ENCODE measurements around the gene CCDC183.

DNA sequence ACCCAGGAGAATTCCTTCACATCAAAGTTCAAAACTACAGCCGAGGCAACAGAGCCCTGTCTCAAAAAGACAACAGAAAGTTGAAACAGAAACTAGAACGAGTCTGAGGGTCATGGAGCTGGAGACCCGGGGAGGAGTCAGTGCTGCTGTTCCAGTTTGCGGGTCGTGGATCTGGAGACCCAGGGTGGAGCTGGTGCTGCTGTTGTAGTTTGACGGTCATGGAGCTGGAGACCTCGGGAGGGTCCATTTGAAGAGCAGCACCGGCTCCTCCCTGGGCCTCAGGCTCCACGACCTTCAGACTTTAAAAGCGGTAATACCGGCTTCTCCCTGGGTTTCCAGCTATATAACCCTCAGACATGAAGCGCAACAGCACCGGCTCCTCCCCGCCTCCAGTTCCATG lies 18.8 kb upstream of the CCDC183 start:
- TF ChIP-seq, protein P1, sequence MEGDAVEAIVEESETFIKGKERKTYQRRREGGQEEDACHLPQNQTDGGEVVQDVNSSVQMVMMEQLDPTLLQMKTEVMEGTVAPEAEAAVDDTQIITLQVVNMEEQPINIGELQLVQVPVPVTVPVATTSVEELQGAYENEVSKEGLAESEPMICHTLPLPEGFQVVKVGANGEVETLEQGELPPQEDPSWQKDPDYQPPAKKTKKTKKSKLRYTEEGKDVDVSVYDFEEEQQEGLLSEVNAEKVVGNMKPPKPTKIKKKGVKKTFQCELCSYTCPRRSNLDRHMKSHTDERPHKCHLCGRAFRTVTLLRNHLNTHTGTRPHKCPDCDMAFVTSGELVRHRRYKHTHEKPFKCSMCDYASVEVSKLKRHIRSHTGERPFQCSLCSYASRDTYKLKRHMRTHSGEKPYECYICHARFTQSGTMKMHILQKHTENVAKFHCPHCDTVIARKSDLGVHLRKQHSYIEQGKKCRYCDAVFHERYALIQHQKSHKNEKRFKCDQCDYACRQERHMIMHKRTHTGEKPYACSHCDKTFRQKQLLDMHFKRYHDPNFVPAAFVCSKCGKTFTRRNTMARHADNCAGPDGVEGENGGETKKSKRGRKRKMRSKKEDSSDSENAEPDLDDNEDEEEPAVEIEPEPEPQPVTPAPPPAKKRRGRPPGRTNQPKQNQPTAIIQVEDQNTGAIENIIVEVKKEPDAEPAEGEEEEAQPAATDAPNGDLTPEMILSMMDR (IDR thresholded peaks at IDR 0.05; ENCODE audit: low read depth, low read length): no peak
- no peak for TF ChIP-seq POLR2A (IDR thresholded peaks at IDR 0.05; ENCODE audit: extremely low read depth, insufficient read length)
